ENCODE data around the gene CFAP161.

The CFAP161 gene, protein sequence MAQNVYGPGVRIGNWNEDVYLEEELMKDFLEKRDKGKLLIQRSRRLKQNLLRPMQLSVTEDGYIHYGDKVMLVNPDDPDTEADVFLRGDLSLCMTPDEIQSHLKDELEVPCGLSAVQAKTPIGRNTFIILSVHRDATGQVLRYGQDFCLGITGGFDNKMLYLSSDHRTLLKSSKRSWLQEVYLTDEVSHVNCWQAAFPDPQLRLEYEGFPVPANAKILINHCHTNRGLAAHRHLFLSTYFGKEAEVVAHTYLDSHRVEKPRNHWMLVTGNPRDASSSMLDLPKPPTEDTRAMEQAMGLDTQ

DNA sequence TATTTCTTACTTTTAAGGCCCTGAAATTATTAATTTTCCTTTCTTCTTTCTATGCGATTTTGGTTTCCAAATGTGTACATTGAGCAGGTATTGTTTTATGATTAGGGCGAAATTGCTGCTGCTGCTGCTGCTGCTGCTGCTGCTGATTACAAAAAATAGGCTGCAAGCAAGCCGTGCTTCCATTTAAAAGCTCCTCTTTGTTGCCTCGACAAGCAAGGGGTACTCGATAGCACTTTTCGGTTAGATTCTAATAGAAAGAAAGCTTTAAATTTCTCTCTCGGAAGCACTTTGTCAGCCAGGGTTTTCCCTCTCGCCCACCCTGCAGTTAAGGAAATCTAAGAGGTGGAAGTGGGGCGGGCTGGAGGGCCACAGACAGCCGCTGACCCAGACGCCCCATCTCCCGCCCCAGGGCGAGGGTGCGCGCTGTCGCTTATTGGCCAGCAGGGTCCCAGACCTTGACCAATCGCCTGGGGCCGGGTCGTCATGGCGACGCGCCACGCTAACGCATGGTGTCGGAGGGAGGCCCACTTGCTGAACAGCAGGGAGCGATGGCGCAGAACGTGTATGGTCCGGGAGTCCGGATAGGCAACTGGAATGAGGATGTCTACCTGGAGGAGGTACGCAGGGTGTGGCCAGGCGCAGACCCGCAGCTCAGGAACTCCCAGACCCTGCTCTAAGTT lies at the start of gene CFAP161:
CFAP161 (plus strand) TSS at position 489 of the 680 bp plus-strand sequence; CDS start at position 549, 60 bp downstream.
- Mint-ChIP-seq H3K27ac (no peak within 1 kb of the TSS), H3K4me1 (peaks cover 11% of the 10 kb centered on the region), H3K4me3 (peak within 1 kb of the TSS; percentile 35), H3K27me3 (peaks cover 63% of the 10 kb centered on the region), H3K9me3 (peaks cover 3% of the 10 kb centered on the region), H3K36me3 (peaks cover 4% of the 10 kb centered on the region)
- ATAC-seq, result peak; percentile 55

GRCh38 chr15:81084716-81085115 lies 49.4 kb upstream of the CFAP161 start:
- no peak for ATAC-seq
- H3K27me3 Mint-ChIP-seq, result peaks cover 15% of the 10 kb centered on the region
- no peak overlapping the region for H3K4me3 Mint-ChIP-seq
- H3K27ac Mint-ChIP-seq, result no peak overlapping the region
- H3K4me1 Mint-ChIP-seq, result no peaks in the 10 kb centered on the region
- H3K9me3 Mint-ChIP-seq, result no peaks in the 10 kb centered on the region
- H3K36me3 Mint-ChIP-seq, result no peaks in the 10 kb centered on the region

GRCh38 chr15:81085213-81085612 lies 48.9 kb upstream of the CFAP161 start:
- no peaks in the 10 kb centered on the region for H3K4me1 Mint-ChIP-seq

DNA sequence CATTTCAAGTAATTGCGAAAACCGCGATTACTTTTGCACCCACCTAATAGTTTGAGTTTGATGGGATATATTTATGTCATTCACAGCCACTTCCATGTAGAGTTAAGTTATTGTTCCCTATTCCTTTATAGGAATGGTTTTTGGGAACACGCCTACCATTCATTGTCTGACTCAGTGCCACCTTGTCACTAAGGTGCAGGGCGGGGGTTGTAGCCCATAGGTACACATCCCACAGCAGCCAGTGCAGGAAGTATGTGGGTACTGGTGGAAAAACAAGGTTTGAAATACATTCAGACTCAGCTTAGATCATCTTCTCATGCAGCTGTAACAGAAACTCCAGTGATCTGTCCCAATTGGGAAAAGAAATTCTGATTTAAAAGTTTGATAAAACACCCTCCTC lies 48.2 kb upstream of the CFAP161 start:
- no peak overlapping the region for H3K27ac Mint-ChIP-seq
- H3K36me3 Mint-ChIP-seq, result no peaks in the 10 kb centered on the region

More at GRCh38 chr15:81085213-81085612, 48.9 kb upstream of the CFAP161 start:
- ATAC-seq, result no peak
- no peaks in the 10 kb centered on the region for H3K9me3 Mint-ChIP-seq
- H3K36me3 Mint-ChIP-seq, result no peaks in the 10 kb centered on the region
- no peak overlapping the region for H3K27ac Mint-ChIP-seq
- H3K27me3 Mint-ChIP-seq, result peaks cover 20% of the 10 kb centered on the region
- no peak overlapping the region for H3K4me3 Mint-ChIP-seq

DNA sequence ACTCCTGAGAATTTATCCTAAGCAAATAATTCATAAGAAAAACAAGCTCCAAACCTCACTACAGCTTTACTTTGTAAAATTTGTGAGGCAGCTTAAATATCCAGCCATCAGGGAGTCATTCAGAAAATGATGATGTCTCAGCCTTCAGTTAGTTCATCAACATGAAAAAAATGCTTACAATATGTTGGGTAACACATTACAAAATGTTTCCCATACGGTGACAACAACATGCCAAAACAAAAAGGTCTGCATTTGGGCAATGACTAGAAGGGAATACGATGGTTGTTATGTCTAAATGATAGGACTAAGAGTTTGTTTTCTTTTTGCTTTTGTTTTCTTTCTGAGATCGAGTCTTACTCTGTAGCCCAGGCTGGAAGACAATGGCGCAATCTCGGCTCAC lies 47.0 kb upstream of the CFAP161 start:
- no peak overlapping the region for H3K4me3 Mint-ChIP-seq
- no peaks in the 10 kb centered on the region for H3K9me3 Mint-ChIP-seq
- peaks cover 23% of the 10 kb centered on the region for H3K27me3 Mint-ChIP-seq
- ATAC-seq, result no peak
- H3K36me3 Mint-ChIP-seq, result no peaks in the 10 kb centered on the region
- no peak overlapping the region for H3K27ac Mint-ChIP-seq
- H3K4me1 Mint-ChIP-seq, result no peaks in the 10 kb centered on the region

More for the DNA sequence above, 48.2 kb upstream of the CFAP161 start:
- no peak for ATAC-seq
- Mint-ChIP-seq H3K4me1 (no peaks in the 10 kb centered on the region), H3K9me3 (no peaks in the 10 kb centered on the region), H3K27me3 (peaks cover 23% of the 10 kb centered on the region), H3K4me3 (no peak overlapping the region)

DNA sequence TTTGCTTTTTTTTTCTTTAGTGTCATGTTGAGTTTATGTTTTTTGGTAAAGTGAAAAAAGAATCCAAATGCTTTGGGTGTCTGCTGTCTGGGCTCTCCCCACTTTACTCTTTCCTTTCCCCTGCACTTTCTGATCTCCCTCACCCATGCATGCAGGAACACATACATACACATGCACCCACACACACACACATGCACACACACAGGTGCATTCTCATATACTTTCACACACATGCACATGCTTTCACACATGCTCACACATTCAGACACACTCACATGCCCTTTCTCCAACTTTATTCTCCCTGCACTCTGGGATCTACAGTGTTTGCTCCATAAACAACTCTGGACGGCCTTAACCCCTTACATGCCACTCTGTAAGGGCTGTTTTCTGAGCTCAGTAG lies 46.4 kb upstream of the CFAP161 start:
- no peaks in the 10 kb centered on the region for H3K36me3 Mint-ChIP-seq
- H3K27ac Mint-ChIP-seq, result no peak overlapping the region
- no peaks in the 10 kb centered on the region for H3K9me3 Mint-ChIP-seq
- ATAC-seq, result no peak
- no peak overlapping the region for H3K4me3 Mint-ChIP-seq
- H3K27me3 Mint-ChIP-seq, result peaks cover 23% of the 10 kb centered on the region
- no peaks in the 10 kb centered on the region for H3K4me1 Mint-ChIP-seq

DNA sequence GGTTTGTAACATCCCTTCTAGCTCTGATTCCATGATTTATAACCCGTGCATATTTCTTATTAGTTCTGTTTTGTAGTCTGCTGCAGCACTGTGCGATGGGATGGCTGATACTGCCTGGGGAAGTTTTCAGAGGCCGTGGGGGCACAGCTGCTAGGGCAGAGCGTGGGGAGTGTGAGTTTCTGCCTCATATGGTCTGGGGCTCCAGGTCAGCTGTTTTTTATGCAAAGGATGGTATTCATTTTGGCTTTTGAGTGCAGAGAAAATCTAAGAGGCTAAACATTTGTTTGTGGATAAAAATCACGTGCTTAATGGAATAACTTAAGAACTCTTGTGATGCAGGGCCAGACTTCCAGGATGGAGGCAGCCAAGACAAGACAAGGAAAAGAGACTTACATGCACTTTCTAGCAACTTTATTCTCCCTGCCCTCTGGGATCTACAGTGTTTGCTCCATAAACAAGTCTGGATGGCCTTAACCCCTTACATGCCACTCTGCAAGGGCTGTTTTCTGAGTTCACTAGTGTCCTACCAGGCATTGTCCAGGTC lies 45.5 kb upstream of the CFAP161 start:
- Mint-ChIP-seq H3K27me3 (peaks cover 26% of the 10 kb centered on the region), H3K4me3 (no peak overlapping the region), H3K9me3 (no peaks in the 10 kb centered on the region), H3K27ac (no peak overlapping the region), H3K4me1 (no peaks in the 10 kb centered on the region), H3K36me3 (no peaks in the 10 kb centered on the region)
- ATAC-seq, result no peak

- Mint-ChIP-seq H3K4me1 (no peaks in the 10 kb centered on the region), H3K4me3 (no peak overlapping the region), H3K27me3 (peaks cover 56% of the 10 kb centered on the region), H3K9me3 (no peaks in the 10 kb centered on the region), H3K27ac (no peak overlapping the region), H3K36me3 (no peaks in the 10 kb centered on the region)
- no peak for ATAC-seq
Measured at GRCh38 chr15:81091889-81092558, 42.0 kb upstream of the CFAP161 start.

- no peak for ATAC-seq
- Mint-ChIP-seq H3K36me3 (no peaks in the 10 kb centered on the region), H3K27ac (no peak overlapping the region), H3K4me3 (no peak overlapping the region), H3K27me3 (peaks cover 61% of the 10 kb centered on the region), H3K9me3 (no peaks in the 10 kb centered on the region), H3K4me1 (no peaks in the 10 kb centered on the region)
Measured at GRCh38 chr15:81092559-81092902, 41.5 kb upstream of the CFAP161 start.

DNA sequence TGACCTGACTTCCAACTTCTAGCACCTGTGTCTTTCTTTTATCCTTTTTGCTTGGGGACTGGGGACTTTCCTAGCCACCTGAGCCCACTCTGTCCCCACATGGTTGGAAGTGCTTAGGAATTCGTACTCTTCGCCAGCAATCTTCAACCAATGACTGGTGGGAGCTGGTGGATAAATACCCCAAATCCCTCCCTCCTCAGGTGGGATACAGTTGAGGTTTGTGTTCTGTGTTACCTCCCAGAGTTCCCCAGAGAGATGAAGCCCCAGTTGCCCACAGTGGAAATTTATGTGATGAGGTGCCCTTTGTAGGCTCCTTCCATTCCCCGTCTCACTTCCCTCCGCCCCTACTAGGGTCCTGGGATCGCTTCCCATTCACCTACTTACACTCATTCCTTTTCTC lies 40.1 kb upstream of the CFAP161 start:
- Mint-ChIP-seq H3K27me3 (peaks cover 68% of the 10 kb centered on the region), H3K4me3 (no peak overlapping the region), H3K27ac (no peak overlapping the region), H3K36me3 (no peaks in the 10 kb centered on the region), H3K4me1 (no peaks in the 10 kb centered on the region), H3K9me3 (no peaks in the 10 kb centered on the region)
- no peak for ATAC-seq

- Mint-ChIP-seq H3K27me3 (peaks cover 68% of the 10 kb centered on the region), H3K9me3 (no peaks in the 10 kb centered on the region), H3K4me1 (no peaks in the 10 kb centered on the region), H3K36me3 (no peaks in the 10 kb centered on the region), H3K27ac (no peak overlapping the region), H3K4me3 (no peak overlapping the region)
- ATAC-seq, result no peak
Measured at GRCh38 chr15:81095690-81096365, 38.2 kb upstream of the CFAP161 start.

GRCh38 chr15:81096398-81096797 lies 37.7 kb upstream of the CFAP161 start:
- H3K36me3 Mint-ChIP-seq, result no peaks in the 10 kb centered on the region
- no peak overlapping the region for H3K4me3 Mint-ChIP-seq
- H3K27me3 Mint-ChIP-seq, result peaks cover 72% of the 10 kb centered on the region
- H3K9me3 Mint-ChIP-seq, result no peaks in the 10 kb centered on the region
- no peak overlapping the region for H3K27ac Mint-ChIP-seq
- H3K4me1 Mint-ChIP-seq, result no peaks in the 10 kb centered on the region
- no peak for ATAC-seq

- no peaks in the 10 kb centered on the region for H3K4me1 Mint-ChIP-seq
- no peaks in the 10 kb centered on the region for H3K36me3 Mint-ChIP-seq
- H3K4me3 Mint-ChIP-seq, result no peak overlapping the region
- H3K27ac Mint-ChIP-seq, result no peak overlapping the region
- peaks cover 78% of the 10 kb centered on the region for H3K27me3 Mint-ChIP-seq
- no peak for ATAC-seq
- H3K9me3 Mint-ChIP-seq, result no peaks in the 10 kb centered on the region
Measured at GRCh38 chr15:81097116-81097889, 36.8 kb upstream of the CFAP161 start.

DNA sequence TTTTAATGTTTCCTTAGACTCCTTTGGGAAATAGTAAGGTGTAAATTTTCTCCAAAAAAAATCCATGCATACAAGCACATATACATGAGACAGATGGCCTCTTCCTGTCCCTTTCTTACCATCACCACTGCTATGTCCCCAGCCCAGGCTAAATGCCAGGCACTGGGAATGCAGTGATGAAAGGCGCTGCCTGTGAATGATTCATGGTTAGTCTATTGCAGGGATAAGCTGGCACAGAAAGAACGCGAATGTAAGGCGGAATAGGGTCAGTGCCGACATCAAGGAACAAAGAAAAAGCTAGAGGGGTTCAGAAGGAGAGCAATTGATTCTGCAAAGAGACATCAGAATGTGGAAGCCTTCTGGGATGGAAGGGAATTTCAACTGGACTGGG lies 36.2 kb upstream of the CFAP161 start:
- H3K9me3 Mint-ChIP-seq, result no peaks in the 10 kb centered on the region
- no peak overlapping the region for H3K4me3 Mint-ChIP-seq
- peaks cover 84% of the 10 kb centered on the region for H3K27me3 Mint-ChIP-seq
- no peaks in the 10 kb centered on the region for H3K4me1 Mint-ChIP-seq
- no peak for ATAC-seq
- no peaks in the 10 kb centered on the region for H3K36me3 Mint-ChIP-seq
- H3K27ac Mint-ChIP-seq, result no peak overlapping the region

All from stimulated activated memory B cell treated with anti-CD40 and anti-IgM and Interleukin-4, amounts not matched to agents 10 μg/mL and 1 μg/mL and 100 μg/mL, for 72 hours (primary cell).